SIG-M5 treated with dmso at 0.1 percent for 504 hours (cell line): ENCODE data around the gene MAPRE3.
"Not testable (repeated sequence)": the region's sequence is repeated elsewhere in the genome, so short reads cannot be mapped to it uniquely, and the experiment has no call there.

Experiments
- DNase-seq: peaks from one replicate; lab custom pipeline; 2025; ENCODE audit not compliant: unreplicated experiment; lab: John Stamatoyannopoulos, UW

MAPRE3 gene

GRCh38 chr2:27067385-27067784 is 96.9 kb downstream of the MAPRE3 start:
- no peak for DNase-seq

GRCh38 chr2:27069436-27069835 is 99.0 kb downstream of the MAPRE3 start:
- DNase-seq: no peak

- DNase-seq: no peak
Observed at GRCh38 chr2:27069961-27070618, 99.7 kb downstream of the MAPRE3 start.

GRCh38 chr2:27070653-27071276 is 100.3 kb downstream of the MAPRE3 start:
- no peak for DNase-seq

GRCh38 chr2:27071277-27071989 is 101.0 kb downstream of the MAPRE3 start, which contains the start of gene OST4:
TSS of gene OST4 (minus strand) at chr2:27071654.
- peak; percentile 87 for DNase-seq

GRCh38 chr2:27071990-27072830 is 101.8 kb downstream of the MAPRE3 start:
- DNase-seq: no peak

- no peak for DNase-seq
Observed at GRCh38 chr2:27072920-27073319, 102.5 kb downstream of the MAPRE3 start.

- no peak for DNase-seq
Observed at GRCh38 chr2:27073782-27074181, 103.3 kb downstream of the MAPRE3 start.

- DNase-seq: peak; percentile 44
Observed at GRCh38 chr2:27074738-27075565, 104.5 kb downstream of the MAPRE3 start.

- DNase-seq: not testable (repeated sequence)
Observed at GRCh38 chr2:27075566-27075871, 105.1 kb downstream of the MAPRE3 start.

GRCh38 chr2:27076323-27076722 is 105.9 kb downstream of the MAPRE3 start:
- DNase-seq: no peak
